Forelimb muscle (tissue), 1 donor: ENCODE measurements around the gene ITPRIP. TPM values are rescaled to one million over a fixed set of nuclear protein-coding genes. Genes with fewer than 3 reads are reported as not detected.

Experiments used
- DNase-seq: peaks from one replicate; pipeline ENCODE4 v3.0.0-alpha.2; 2013; ENCODE audit warnings: low read depth
- polyA plus RNA-seq: library from polyadenylated mRNA; unstranded; fragments of 120-200 nt; gene quantifications from one replicate; pipeline ENCODE4 v1.2.1, GENCODE V29; 2013; ENCODE audit not compliant: insufficient read length

ITPRIP gene
- polyA plus RNA-seq, 1 donor, result 7.1 TPM

GRCh38 chr10:104326991-104327610 is 11.2 kb downstream of the ITPRIP start:
- no peak for DNase-seq

- no peak for DNase-seq
These were observed 12.5 kb downstream of the ITPRIP start for GRCh38 chr10:104325436-104326435.

GRCh38 chr10:104324931-104325330 is 13.3 kb downstream of the ITPRIP start:
- DNase-seq, result no peak

GRCh38 chr10:104324221-104324686 is 14.0 kb downstream of the ITPRIP start:
- DNase-seq, result no peak

- no peak for DNase-seq
These were observed 14.5 kb downstream of the ITPRIP start for GRCh38 chr10:104323760-104324201.

GRCh38 chr10:104323085-104323484 is 15.2 kb downstream of the ITPRIP start:
- no peak for DNase-seq

- no peak for DNase-seq
These were observed 15.9 kb downstream of the ITPRIP start for GRCh38 chr10:104322416-104322782.

GRCh38 chr10:104321725-104322415 is 16.4 kb downstream of the ITPRIP start:
- no peak for DNase-seq

GRCh38 chr10:104321226-104321625 is 17.0 kb downstream of the ITPRIP start:
- DNase-seq, result no peak

GRCh38 chr10:104318810-104319741 is 19.2 kb downstream of the ITPRIP start:
- DNase-seq, result no peak

GRCh38 chr10:104318326-104318725 is 19.9 kb downstream of the ITPRIP start:
- DNase-seq, result no peak

GRCh38 chr10:104317726-104318299 is 20.5 kb downstream of the ITPRIP start:
- no peak for DNase-seq

GRCh38 chr10:104317269-104317710 is 21.0 kb downstream of the ITPRIP start:
- DNase-seq, result no peak

GRCh38 chr10:104316321-104317099 is 21.8 kb downstream of the ITPRIP start:
- DNase-seq, result no peak

- no peak for DNase-seq
These were observed 22.8 kb downstream of the ITPRIP start for GRCh38 chr10:104315486-104315921.

GRCh38 chr10:104314591-104315485 is 23.4 kb downstream of the ITPRIP start:
- DNase-seq, result no peak

GRCh38 chr10:104311184-104311720 is 27.0 kb downstream of the ITPRIP start:
- DNase-seq, result no peak
